Fibroblast of the aortic adventitia (primary cell): ENCODE measurements around the gene KIF16B. TPM values are rescaled to one million over a fixed set of nuclear protein-coding genes. Genes with fewer than 3 reads are reported as not detected.
"Not testable (repeated sequence)": the region's sequence is repeated elsewhere in the genome, so short reads cannot be mapped to it uniquely, and the experiment has no call there.

Source experiments
- DNase-seq: peaks from one replicate; pipeline ENCODE4 v3.0.0-alpha.2; 2010; ENCODE audit warnings: low read depth
- H3K4me3 ChIP-seq: 2 replicates; pipeline ENCODE4 v1.5.1; 2011; ENCODE audit warnings: low read depth, mild to moderate bottlenecking, control low read depth, low read length, moderate library complexity
- CTCF ChIP-seq: IDR thresholded peaks from 2 replicates; pipeline ENCODE4 v1.5.1; 2011; ENCODE audit warnings: mild to moderate bottlenecking, low read length, control low read depth, inconsistent platforms; ENCODE audit not compliant: insufficient read depth
- total RNA-seq: library from RNA; depleted of rRNA; stranded (reverse); fragments of >200 nt; gene quantifications from 2 replicates; pipeline ENCODE4 v1.2.3, GENCODE V29; 2012; ENCODE audit warnings: low replicate concordance

KIF16B gene
- total RNA-seq, 1 donor = 14.5 TPM

- H3K4me3 ChIP-seq = no peak overlapping the region
- DNase-seq = no peak
- TF ChIP-seq CTCF = no peak
Observed at GRCh38 chr20:16265334-16265733, 307.9 kb downstream of the KIF16B start.

GRCh38 chr20:16263582-16263981 is 309.7 kb downstream of the KIF16B start:
- no peak for DNase-seq
- TF ChIP-seq CTCF = no peak
- no peak overlapping the region for H3K4me3 ChIP-seq

- no peak for TF ChIP-seq CTCF
- no peak overlapping the region for H3K4me3 ChIP-seq
- DNase-seq = no peak
Observed at GRCh38 chr20:16262594-16262993, 310.7 kb downstream of the KIF16B start.

- TF ChIP-seq CTCF = no peak
- no peak for DNase-seq
- H3K4me3 ChIP-seq = no peak overlapping the region
Observed at GRCh38 chr20:16261733-16262273, 311.4 kb downstream of the KIF16B start.

- no peak for TF ChIP-seq CTCF
- no peak for DNase-seq
Observed at GRCh38 chr20:16260911-16261310, 312.3 kb downstream of the KIF16B start.

GRCh38 chr20:16260133-16260532 is 313.1 kb downstream of the KIF16B start:
- not testable (repeated sequence) for H3K4me3 ChIP-seq, DNase-seq

More at GRCh38 chr20:16260911-16261310, 312.3 kb downstream of the KIF16B start:
- no peak overlapping the region for H3K4me3 ChIP-seq

- no peak overlapping the region for H3K4me3 ChIP-seq
- no peak for DNase-seq
- no peak for TF ChIP-seq CTCF
Observed at GRCh38 chr20:16258766-16259165, 314.5 kb downstream of the KIF16B start.
